AG09309 (cell line): ENCODE data around the gene TMEM135.
"Not testable (repeated sequence)": the region's sequence is repeated elsewhere in the genome, so short reads cannot be mapped to it uniquely, and the experiment has no call there.

Source experiments
- DNase-seq: peaks from one replicate; pipeline ENCODE4 v3.0.0-alpha.2; 2010; ENCODE audit warnings: low read depth
- H3K4me3 ChIP-seq: 2 replicates; pipeline ENCODE4 v1.5.1; 2011; ENCODE audit warnings: mild to moderate bottlenecking, low read depth, low read length, moderate library complexity; ENCODE audit not compliant: control insufficient read depth
- CTCF ChIP-seq: IDR thresholded peaks from 2 replicates; pipeline ENCODE4 v1.5.1; 2011; ENCODE audit warnings: mild to moderate bottlenecking, low read depth, low read length, inconsistent platforms; ENCODE audit not compliant: insufficient read depth, control insufficient read depth; ENCODE audit errors: missing control alignments

The TMEM135 gene

GRCh38 chr11:87284306-87284705 lies 246.6 kb downstream of the TMEM135 start:
- no peak for TF ChIP-seq CTCF
- no peak overlapping the region for H3K4me3 ChIP-seq
- no peak for DNase-seq

GRCh38 chr11:87285674-87286073 lies 247.9 kb downstream of the TMEM135 start:
- H3K4me3 ChIP-seq, DNase-seq: not testable (repeated sequence)

GRCh38 chr11:87286338-87286737 lies 248.6 kb downstream of the TMEM135 start:
- H3K4me3 ChIP-seq = no peak overlapping the region
- TF ChIP-seq CTCF = no peak
- DNase-seq = no peak

GRCh38 chr11:87290304-87290922 lies 252.7 kb downstream of the TMEM135 start:
- peak; percentile 42 for TF ChIP-seq CTCF
- peak; percentile 25 for DNase-seq
- no peak overlapping the region for H3K4me3 ChIP-seq

- TF ChIP-seq CTCF = no peak
- DNase-seq = no peak
- no peak overlapping the region for H3K4me3 ChIP-seq
Measured at GRCh38 chr11:87292598-87292997, 254.9 kb downstream of the TMEM135 start.

GRCh38 chr11:87295237-87295636 lies 257.5 kb downstream of the TMEM135 start:
- TF ChIP-seq CTCF = no peak
- DNase-seq = no peak

GRCh38 chr11:87296627-87297026 lies 258.9 kb downstream of the TMEM135 start:
- no peak overlapping the region for H3K4me3 ChIP-seq
- DNase-seq = no peak
- TF ChIP-seq CTCF = no peak

More at GRCh38 chr11:87295237-87295636, 257.5 kb downstream of the TMEM135 start:
- no peak overlapping the region for H3K4me3 ChIP-seq
